GM12878 (cell line): ENCODE results near the gene CGB5.

Source experiments
- CBFB ChIP-seq: IDR thresholded peaks from 2 replicates; pipeline ENCODE4 v1.6.1; 2016; ENCODE audit warnings: antibody characterized with exemption, low read depth
- CEBPB ChIP-seq, 2 experiments: fragments of 150-350 bp in 1 of 2; IDR thresholded peaks; 2 replicates each; pipeline ENCODE4 v1.6.1; 2012 to 2014; ENCODE audit warnings: low read depth in 2 of 2, low read length in 2 of 2, borderline replicate concordance in 1 of 2, inconsistent platforms in 1 of 2
- ETV6 ChIP-seq, 2 experiments: fragments of 450-650 bp in 1 of 2; IDR thresholded peaks in 1 of 2; conservative IDR thresholded peaks in 1 of 2; 2 replicates each; pipeline ENCODE4 v1.6.1; 2014; ENCODE audit warnings: antibody characterized with exemption in 1 of 2, borderline replicate concordance in 1 of 2, low read depth in 1 of 2, mild to moderate bottlenecking in 1 of 2, moderate library complexity in 1 of 2
- EZH2 ChIP-seq: IDR thresholded peaks from 2 replicates; pipeline ENCODE4 v1.6.1; 2012; ENCODE audit warnings: low read depth, mild to moderate bottlenecking, control low read depth, inconsistent platforms, low read length, borderline replicate concordance; ENCODE audit not compliant: control insufficient read depth
- FOXM1 ChIP-seq: IDR thresholded peaks from 2 replicates; pipeline ENCODE4 v1.6.1; 2012; ENCODE audit warnings: low read depth, mild to moderate bottlenecking, inconsistent platforms, low read length, moderate library complexity
- GATAD2B ChIP-seq: fragments of 450-650 bp; conservative IDR thresholded peaks from 2 replicates; pipeline ENCODE4 v1.6.1; 2017; ENCODE audit warnings: low read depth, mild to moderate bottlenecking, moderate library complexity
- HDGF ChIP-seq: fragments of 450-650 bp; IDR thresholded peaks from 2 replicates; pipeline ENCODE4 v1.6.1; 2016; ENCODE audit warnings: antibody characterized with exemption
- MYC ChIP-seq: IDR thresholded peaks from 2 replicates; pipeline ENCODE4 v1.6.1; 2011; ENCODE audit warnings: mild to moderate bottlenecking, low read length, moderate library complexity, inconsistent platforms; ENCODE audit not compliant: insufficient read depth, insufficient replicate concordance, insufficient read length, severe bottlenecking
- POLR2A ChIP-seq: IDR thresholded peaks from 2 replicates; pipeline ENCODE4 v1.6.1; 2011; ENCODE audit warnings: low read depth, mild to moderate bottlenecking, low read length
- RAD21 ChIP-seq: IDR thresholded peaks from 2 replicates; pipeline ENCODE4 v1.6.1; 2011; ENCODE audit warnings: mild to moderate bottlenecking, low read depth, low read length, moderate library complexity; ENCODE audit not compliant: insufficient read depth
- TF ChIP-seq, protein P1 (sequence below), 3 experiments: IDR thresholded peaks in 2 of 3; conservative IDR thresholded peaks in 1 of 3; 2 replicates each; pipeline ENCODE4 v1.5.1; 2011; ENCODE audit warnings: low read depth in 3 of 3, low read length in 3 of 3, mild to moderate bottlenecking in 3 of 3, control low read depth in 2 of 3, moderate library complexity in 2 of 3, inconsistent platforms in 1 of 3, mixed read lengths in 1 of 3; ENCODE audit not compliant: control insufficient read depth in 2 of 3, insufficient read depth in 1 of 3; ENCODE audit errors: extremely low read depth in 1 of 3
- TF ChIP-seq, protein P2 (sequence below): fragments of 450-650 bp; IDR thresholded peaks from 2 replicates; pipeline ENCODE4 v1.6.1; 2017; ENCODE audit warnings: mild to moderate bottlenecking

DNA sequence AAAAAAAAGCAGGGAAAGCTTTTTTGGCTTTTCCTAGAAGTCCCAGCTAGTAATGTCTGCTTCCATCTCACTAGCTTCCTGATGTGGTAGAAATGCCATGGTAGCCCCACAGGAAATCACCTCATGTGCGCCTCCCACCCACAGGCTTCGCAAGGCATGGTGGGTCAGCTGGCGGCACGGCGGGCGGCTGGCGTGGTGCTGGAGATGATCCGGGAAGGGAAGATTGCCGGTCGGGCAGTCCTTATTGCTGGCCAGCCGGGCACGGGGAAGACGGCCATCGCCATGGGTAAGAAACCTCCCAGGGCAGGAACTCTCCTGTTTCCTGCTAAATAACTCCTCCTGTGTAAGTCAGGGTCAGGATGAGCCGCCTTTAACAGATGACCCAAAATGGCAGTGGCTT, 39.5 kb upstream of the CGB5 start:
- TF ChIP-seq EZH2 (no peak), POLR2A (no peak), ETV6 (conservative IDR thresholded peaks at IDR 0.05 in 1 of 2, IDR thresholded peaks at IDR 0.05 in 1 of 2; ENCODE audit: borderline replicate concordance in 1 of 2, low read depth in 1 of 2) (no peak), RAD21 (no peak), CBFB (no peak), CEBPB (IDR thresholded peaks at IDR 0.05; ENCODE audit: borderline replicate concordance in 1 of 2, low read depth in 2 of 2, low read length in 2 of 2) (no peak), MYC (no peak), GATAD2B (no peak), HDGF (no peak), FOXM1 (no peak)
- TF ChIP-seq, protein P1, sequence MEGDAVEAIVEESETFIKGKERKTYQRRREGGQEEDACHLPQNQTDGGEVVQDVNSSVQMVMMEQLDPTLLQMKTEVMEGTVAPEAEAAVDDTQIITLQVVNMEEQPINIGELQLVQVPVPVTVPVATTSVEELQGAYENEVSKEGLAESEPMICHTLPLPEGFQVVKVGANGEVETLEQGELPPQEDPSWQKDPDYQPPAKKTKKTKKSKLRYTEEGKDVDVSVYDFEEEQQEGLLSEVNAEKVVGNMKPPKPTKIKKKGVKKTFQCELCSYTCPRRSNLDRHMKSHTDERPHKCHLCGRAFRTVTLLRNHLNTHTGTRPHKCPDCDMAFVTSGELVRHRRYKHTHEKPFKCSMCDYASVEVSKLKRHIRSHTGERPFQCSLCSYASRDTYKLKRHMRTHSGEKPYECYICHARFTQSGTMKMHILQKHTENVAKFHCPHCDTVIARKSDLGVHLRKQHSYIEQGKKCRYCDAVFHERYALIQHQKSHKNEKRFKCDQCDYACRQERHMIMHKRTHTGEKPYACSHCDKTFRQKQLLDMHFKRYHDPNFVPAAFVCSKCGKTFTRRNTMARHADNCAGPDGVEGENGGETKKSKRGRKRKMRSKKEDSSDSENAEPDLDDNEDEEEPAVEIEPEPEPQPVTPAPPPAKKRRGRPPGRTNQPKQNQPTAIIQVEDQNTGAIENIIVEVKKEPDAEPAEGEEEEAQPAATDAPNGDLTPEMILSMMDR (IDR thresholded peaks at IDR 0.05 in 2 of 3, conservative IDR thresholded peaks at IDR 0.05 in 1 of 3; ENCODE audit: control insufficient read depth in 2 of 3, extremely low read depth in 1 of 3, insufficient read depth in 1 of 3, low read depth in 3 of 3, low read length in 3 of 3): no peak
- TF ChIP-seq, protein P2, sequence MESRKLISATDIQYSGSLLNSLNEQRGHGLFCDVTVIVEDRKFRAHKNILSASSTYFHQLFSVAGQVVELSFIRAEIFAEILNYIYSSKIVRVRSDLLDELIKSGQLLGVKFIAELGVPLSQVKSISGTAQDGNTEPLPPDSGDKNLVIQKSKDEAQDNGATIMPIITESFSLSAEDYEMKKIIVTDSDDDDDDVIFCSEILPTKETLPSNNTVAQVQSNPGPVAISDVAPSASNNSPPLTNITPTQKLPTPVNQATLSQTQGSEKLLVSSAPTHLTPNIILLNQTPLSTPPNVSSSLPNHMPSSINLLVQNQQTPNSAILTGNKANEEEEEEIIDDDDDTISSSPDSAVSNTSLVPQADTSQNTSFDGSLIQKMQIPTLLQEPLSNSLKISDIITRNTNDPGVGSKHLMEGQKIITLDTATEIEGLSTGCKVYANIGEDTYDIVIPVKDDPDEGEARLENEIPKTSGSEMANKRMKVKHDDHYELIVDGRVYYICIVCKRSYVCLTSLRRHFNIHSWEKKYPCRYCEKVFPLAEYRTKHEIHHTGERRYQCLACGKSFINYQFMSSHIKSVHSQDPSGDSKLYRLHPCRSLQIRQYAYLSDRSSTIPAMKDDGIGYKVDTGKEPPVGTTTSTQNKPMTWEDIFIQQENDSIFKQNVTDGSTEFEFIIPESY: no peak
